ENCODE measurements around the gene SLC41A3. TPM values are rescaled to one million over a fixed set of nuclear protein-coding genes. Genes with fewer than 3 reads are reported as not detected.
A peak's percentile ranks its signal among the peaks of the same experiment; 100 is the strongest.
"Not testable (repeated sequence)": the region's sequence is repeated elsewhere in the genome, so short reads cannot be mapped to it uniquely, and the experiment has no call there.

SLC41A3 gene
- total RNA-seq, 1 donor from 2014 or later = 53.4 TPM

GRCh38 chr3:126107203-126107939 lies 23.4 kb upstream of the SLC41A3 start:
- peak in 1 of 2 donors; percentile 10 for DNase-seq (ENCODE audit: low spot score in 2 of 2)
- no peak for FAIRE-seq

GRCh38 chr3:126106336-126107202 lies 22.6 kb upstream of the SLC41A3 start:
- FAIRE-seq (no peak), DNase-seq (ENCODE audit: low spot score in 2 of 2) (peak in 1 of 2 donors; percentile 5)

- DNase-seq (ENCODE audit: low spot score in 2 of 2) (peak in 1 of 2 donors; percentile 3), FAIRE-seq (no peak)
Observed at GRCh38 chr3:126105691-126106187, 21.8 kb upstream of the SLC41A3 start.

GRCh38 chr3:126104742-126105605 lies 21.1 kb upstream of the SLC41A3 start:
- peak in 1 of 2 donors; percentile 7 for DNase-seq (ENCODE audit: low spot score in 2 of 2)

GRCh38 chr3:126104028-126104635 lies 20.2 kb upstream of the SLC41A3 start:
- FAIRE-seq (no peak), DNase-seq (ENCODE audit: low spot score in 2 of 2) (no peak)

More at GRCh38 chr3:126104742-126105605, 21.1 kb upstream of the SLC41A3 start:
- FAIRE-seq = no peak

- FAIRE-seq (no peak), DNase-seq (ENCODE audit: low spot score in 2 of 2) (no peak)
Observed at GRCh38 chr3:126103121-126104027, 19.4 kb upstream of the SLC41A3 start.

GRCh38 chr3:126102530-126102951 lies 18.6 kb upstream of the SLC41A3 start:
- FAIRE-seq = no peak
- DNase-seq (ENCODE audit: low spot score in 2 of 2) = no peak

- no peak for FAIRE-seq
- no peak for DNase-seq (ENCODE audit: low spot score in 2 of 2)
Observed at GRCh38 chr3:126102011-126102410, 18.1 kb upstream of the SLC41A3 start.

- DNase-seq (ENCODE audit: low spot score in 2 of 2) (peak in 1 of 2 donors; percentile 8), FAIRE-seq (no peak)
Observed at GRCh38 chr3:126101521-126101982, 17.6 kb upstream of the SLC41A3 start.

GRCh38 chr3:126100634-126101301 lies 16.8 kb upstream of the SLC41A3 start:
- DNase-seq (ENCODE audit: low spot score in 2 of 2) (peak in 1 of 2 donors; percentile 67), FAIRE-seq (no peak)

GRCh38 chr3:126100269-126100633 lies 16.3 kb upstream of the SLC41A3 start:
- FAIRE-seq = no peak
- DNase-seq (ENCODE audit: low spot score in 2 of 2) = no peak

GRCh38 chr3:126098391-126098858 lies 14.5 kb upstream of the SLC41A3 start:
- FAIRE-seq = no peak
- DNase-seq (ENCODE audit: low spot score in 2 of 2) = no peak

GRCh38 chr3:126097801-126098200 lies 13.9 kb upstream of the SLC41A3 start:
- DNase-seq (ENCODE audit: low spot score in 2 of 2) = no peak
- FAIRE-seq = no peak

GRCh38 chr3:126096274-126096673 lies 12.3 kb upstream of the SLC41A3 start:
- FAIRE-seq; DNase-seq (ENCODE audit: low spot score in 2 of 2): not testable (repeated sequence)

- not testable (repeated sequence) for FAIRE-seq; DNase-seq (ENCODE audit: low spot score in 2 of 2)
Observed at GRCh38 chr3:126092128-126092527, 8.2 kb upstream of the SLC41A3 start.

- FAIRE-seq = peak; percentile 30
- no peak for DNase-seq (ENCODE audit: low spot score in 2 of 2)
Observed at GRCh38 chr3:126087552-126088175, 3.7 kb upstream of the SLC41A3 start.

- DNase-seq (ENCODE audit: low spot score in 2 of 2) (no peak), FAIRE-seq (no peak)
Observed at GRCh38 chr3:126085841-126086240, 1.9 kb upstream of the SLC41A3 start.

All from frontal cortex (tissue), 4 donors.